Calu3 (cell line): ENCODE measurements around the gene NOP9. TPM values are rescaled to one million over a fixed set of nuclear protein-coding genes. Genes with fewer than 3 reads are reported as not detected.

Source experiments
- BruUV-seq: library from RNA; stranded (reverse); fragments of 400-500 nt; replicated peaks from 2 replicates; lab custom pipeline; 2021; lab: Mats Ljungman, UMichigan
- CTCF ChIA-PET: fragments of 300-600 bp; sonication (Branson Sonifier 250); formaldehyde crosslinking; loops from one replicate; lab custom pipeline; 2022; ENCODE audit warnings: antibody characterized with exemption; lab: Charles Lee
- DNase-seq: peaks from one replicate; pipeline ENCODE4 v3.0.0; 2022
- H3K27ac Mint-ChIP-seq: one replicate; pipeline ENCODE4 v1.8.0; 2022; ENCODE audit warnings: mixed read lengths; ENCODE audit not compliant: unreplicated experiment
- H3K27me3 Mint-ChIP-seq: one replicate; pipeline ENCODE4 v1.8.0; 2022; ENCODE audit warnings: mixed read lengths; ENCODE audit not compliant: unreplicated experiment
- H3K36me3 Mint-ChIP-seq: one replicate; pipeline ENCODE4 v1.8.0; 2022; ENCODE audit warnings: mild to moderate bottlenecking, moderate library complexity, mixed read lengths; ENCODE audit not compliant: insufficient read depth, unreplicated experiment
- H3K4me1 Mint-ChIP-seq: one replicate; pipeline ENCODE4 v1.8.0; 2022; ENCODE audit warnings: mild to moderate bottlenecking, low read depth, mixed read lengths; ENCODE audit not compliant: unreplicated experiment
- H3K4me3 Mint-ChIP-seq: one replicate; pipeline ENCODE4 v1.8.0; 2022; ENCODE audit warnings: mild to moderate bottlenecking, low read depth, moderate library complexity, mixed read lengths; ENCODE audit not compliant: unreplicated experiment
- H3K9me3 Mint-ChIP-seq: one replicate; pipeline ENCODE4 v1.8.0; 2022; ENCODE audit warnings: low read depth, mixed read lengths; ENCODE audit not compliant: unreplicated experiment
- intact Hi-C: fragments of 100-400 bp; cut with micrococcal nuclease; formaldehyde crosslinking; loops from one replicate; pipeline ENCODE4 v1.10.0; 2022; ENCODE audit not compliant: unreplicated experiment
- total RNA-seq: library from RNA; stranded (reverse); gene quantifications from 2 replicates; pipeline ENCODE4 v1.2.3, GENCODE V29; 2022
- TF ChIP-seq, protein P1 (sequence below): fragments of 200-600 bp; IDR thresholded peaks from one replicate; pipeline ENCODE4 v1.8.0; 2022; ENCODE audit warnings: antibody characterized with exemption; ENCODE audit not compliant: unreplicated experiment

Gene NOP9
- total RNA-seq, 1 experiment from 2014 or later: 35.9 TPM

DNA sequence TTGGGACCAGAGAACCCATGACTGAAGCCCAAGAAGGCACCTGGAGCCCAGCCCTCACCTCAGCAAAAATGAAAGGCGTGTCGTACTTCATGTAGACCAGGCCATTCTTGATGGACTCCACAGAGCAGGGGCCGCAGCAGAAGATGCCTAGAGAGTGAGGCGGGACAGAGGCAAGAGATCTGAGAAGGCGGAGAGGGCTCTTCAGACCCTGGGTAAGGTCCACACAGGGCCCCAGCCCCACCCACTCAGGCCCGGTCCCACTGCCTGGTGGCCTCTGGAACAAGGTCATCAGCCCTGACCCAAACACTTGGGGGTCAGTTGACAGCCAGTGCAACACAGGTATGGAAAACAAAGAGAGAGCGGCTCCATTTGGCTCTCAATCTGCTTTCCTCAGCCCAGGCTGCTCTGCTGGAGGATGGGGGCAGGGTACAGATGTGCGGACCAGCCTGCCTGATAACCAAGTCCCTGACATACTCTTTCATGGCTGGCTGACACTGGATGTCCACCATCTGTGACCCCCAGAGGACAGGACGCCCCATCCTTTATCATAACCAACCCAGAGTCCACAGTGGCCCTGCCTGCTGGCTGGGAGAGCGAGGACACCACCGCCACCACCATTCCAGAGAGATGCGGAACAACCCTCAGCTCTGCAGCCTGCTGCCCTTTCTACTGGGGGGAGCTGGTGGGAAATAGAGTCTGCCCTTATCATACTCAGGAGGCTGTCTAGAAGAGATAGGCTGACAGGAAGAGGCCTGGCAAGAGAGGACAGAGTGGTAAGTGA, 43.5 kb upstream of the NOP9 start:
- BruUV-seq: no TSS peak
- no peaks in the 10 kb centered on the region for H3K9me3 Mint-ChIP-seq
- H3K27me3 Mint-ChIP-seq: no peaks in the 10 kb centered on the region
- H3K4me1 Mint-ChIP-seq: peaks cover 7% of the 10 kb centered on the region
- no peak for DNase-seq
- no peaks in the 10 kb centered on the region for H3K36me3 Mint-ChIP-seq
- intact Hi-C loops: no loop called here
- no peak overlapping the region for H3K4me3 Mint-ChIP-seq
- no peak overlapping the region for H3K27ac Mint-ChIP-seq
- CTCF ChIA-PET: no interaction called here
- TF ChIP-seq, protein P1, sequence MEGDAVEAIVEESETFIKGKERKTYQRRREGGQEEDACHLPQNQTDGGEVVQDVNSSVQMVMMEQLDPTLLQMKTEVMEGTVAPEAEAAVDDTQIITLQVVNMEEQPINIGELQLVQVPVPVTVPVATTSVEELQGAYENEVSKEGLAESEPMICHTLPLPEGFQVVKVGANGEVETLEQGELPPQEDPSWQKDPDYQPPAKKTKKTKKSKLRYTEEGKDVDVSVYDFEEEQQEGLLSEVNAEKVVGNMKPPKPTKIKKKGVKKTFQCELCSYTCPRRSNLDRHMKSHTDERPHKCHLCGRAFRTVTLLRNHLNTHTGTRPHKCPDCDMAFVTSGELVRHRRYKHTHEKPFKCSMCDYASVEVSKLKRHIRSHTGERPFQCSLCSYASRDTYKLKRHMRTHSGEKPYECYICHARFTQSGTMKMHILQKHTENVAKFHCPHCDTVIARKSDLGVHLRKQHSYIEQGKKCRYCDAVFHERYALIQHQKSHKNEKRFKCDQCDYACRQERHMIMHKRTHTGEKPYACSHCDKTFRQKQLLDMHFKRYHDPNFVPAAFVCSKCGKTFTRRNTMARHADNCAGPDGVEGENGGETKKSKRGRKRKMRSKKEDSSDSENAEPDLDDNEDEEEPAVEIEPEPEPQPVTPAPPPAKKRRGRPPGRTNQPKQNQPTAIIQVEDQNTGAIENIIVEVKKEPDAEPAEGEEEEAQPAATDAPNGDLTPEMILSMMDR: no peak

DNA sequence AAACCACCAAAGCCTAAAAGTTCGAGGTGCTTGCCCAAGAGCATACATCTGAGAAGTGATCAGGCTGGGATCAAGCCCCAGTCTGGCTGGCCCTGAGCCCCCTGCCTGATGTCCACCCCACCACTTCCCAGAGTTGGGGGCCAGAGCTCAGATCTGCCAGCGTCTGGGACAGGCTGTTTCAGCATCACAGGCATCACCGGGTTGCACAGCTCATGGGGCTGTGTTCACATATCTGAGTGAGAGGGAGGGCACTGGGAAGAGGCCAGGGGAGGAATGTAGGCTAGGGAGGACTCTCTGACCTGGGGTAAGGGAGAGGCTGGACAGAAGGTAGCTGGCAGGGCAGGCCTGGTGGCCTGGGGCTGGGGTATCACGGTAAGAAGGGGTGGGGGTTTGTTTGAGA, 42.7 kb upstream of the NOP9 start:
- DNase-seq: no peak
- Mint-ChIP-seq H3K27me3 (no peaks in the 10 kb centered on the region), H3K4me1 (peaks cover under 1% of the 10 kb centered on the region), H3K36me3 (no peaks in the 10 kb centered on the region), H3K9me3 (no peaks in the 10 kb centered on the region), H3K4me3 (no peak overlapping the region), H3K27ac (no peak overlapping the region)
- intact Hi-C loops: no loop called here
- BruUV-seq: no TSS peak
- CTCF ChIA-PET: no interaction called here
- TF ChIP-seq, protein P1: no peak

DNA sequence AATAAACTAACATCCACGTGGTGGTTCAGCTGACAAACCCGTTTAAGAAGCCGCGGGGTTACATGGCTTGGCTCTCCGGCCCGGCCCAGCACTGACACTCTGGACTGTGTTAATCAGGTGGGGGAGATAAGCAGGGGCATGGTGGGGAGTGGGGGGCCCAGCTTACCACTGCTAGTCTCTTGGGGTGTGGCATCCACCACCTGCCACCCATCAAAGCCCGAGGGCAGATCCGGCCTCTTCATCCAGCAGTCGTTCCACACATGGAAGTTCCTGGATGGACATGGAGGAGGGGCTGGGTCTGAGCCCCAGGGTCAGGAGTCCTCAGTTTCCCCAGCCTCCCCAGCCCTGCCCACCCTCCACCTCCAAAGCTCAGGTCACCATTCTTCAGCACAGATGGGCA, 41.5 kb upstream of the NOP9 start:
- Mint-ChIP-seq H3K27ac (no peak overlapping the region), H3K9me3 (no peaks in the 10 kb centered on the region), H3K4me1 (no peaks in the 10 kb centered on the region), H3K27me3 (no peaks in the 10 kb centered on the region), H3K4me3 (no peak overlapping the region), H3K36me3 (no peaks in the 10 kb centered on the region)
- CTCF ChIA-PET: no interaction called here
- DNase-seq: no peak
- BruUV-seq: no TSS peak
- TF ChIP-seq, protein P1: no peak
- intact Hi-C loops: no loop called here

DNA sequence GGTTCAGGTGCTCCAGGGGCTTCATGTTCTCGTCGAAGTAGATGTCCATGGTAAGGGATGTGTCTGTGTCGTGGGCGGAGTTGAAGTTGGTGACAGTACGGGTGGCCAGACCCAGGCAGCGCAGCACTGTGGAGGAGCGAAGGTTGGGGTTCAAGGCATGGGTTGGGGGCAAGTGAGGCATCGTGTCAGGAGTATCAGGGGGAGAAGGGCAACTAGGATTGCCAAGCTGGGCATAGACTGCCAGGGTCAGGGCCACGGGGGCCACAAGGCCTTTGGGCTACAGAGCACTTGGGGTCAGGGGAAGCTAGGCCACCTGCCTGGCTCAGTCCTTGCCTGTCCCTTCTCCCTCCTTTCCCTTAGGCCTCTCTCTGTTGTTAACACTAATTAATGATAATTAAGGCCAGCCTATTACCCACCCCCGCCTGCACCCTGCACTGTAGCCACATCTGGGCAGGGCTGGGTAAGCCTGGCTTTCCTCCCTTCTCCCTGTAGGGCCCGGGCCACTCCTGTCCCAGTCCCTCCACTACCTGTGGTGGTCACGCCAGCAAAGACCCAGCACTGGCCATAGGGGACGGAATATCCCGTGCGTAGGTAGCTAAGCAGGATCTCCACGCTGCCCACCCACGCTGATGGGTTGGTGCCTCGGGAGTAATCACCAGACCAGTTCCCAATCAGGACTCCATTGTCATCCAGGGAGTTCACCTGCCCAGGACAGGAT, 40.9 kb upstream of the NOP9 start:
- Mint-ChIP-seq H3K9me3 (no peaks in the 10 kb centered on the region), H3K4me3 (no peak overlapping the region), H3K27me3 (no peaks in the 10 kb centered on the region), H3K4me1 (no peaks in the 10 kb centered on the region), H3K27ac (no peak overlapping the region), H3K36me3 (no peaks in the 10 kb centered on the region)
- BruUV-seq: no TSS peak
- CTCF ChIA-PET: no interaction called here
- no peak for DNase-seq
- intact Hi-C loops: no loop called here
- TF ChIP-seq, protein P1: no peak
